Tibial nerve (tissue), 4 donors: ENCODE measurements around the gene RPL26. TPM values are rescaled to one million over a fixed set of nuclear protein-coding genes. Genes with fewer than 3 reads are reported as not detected.

Experiments used
- DNase-seq, 2 donors: peaks; one replicate each; pipeline ENCODE4 v3.0.0-alpha.2; 2019; ENCODE audit warnings: low spot score in 2 of 2
- H3K27ac ChIP-seq, 4 donors: fragments of 200-600 bp; sonication (generic) in 3 of 4; one replicate each; pipeline ENCODE4 v1.5.1; 2017 to 2019; ENCODE audit warnings: mild to moderate bottlenecking in 1 of 4
- H3K27me3 ChIP-seq, 2 donors: fragments of 200-600 bp; sonication (generic) in 1 of 2; one replicate each; pipeline versions ENCODE4 v1.5.1 to v1.6.0; 2017 to 2019
- H3K36me3 ChIP-seq, 3 donors: fragments of 200-600 bp; sonication (generic); one replicate each; pipeline ENCODE4 v1.5.1; 2018 to 2019
- H3K4me1 ChIP-seq, 4 donors: fragments of 200-600 bp; sonication (generic) in 3 of 4; one replicate each; pipeline ENCODE4 v1.5.1; 2017 to 2019
- H3K4me3 ChIP-seq, 4 donors: fragments of 200-600 bp; sonication (generic) in 3 of 4; one replicate each; pipeline ENCODE4 v1.5.1; 2017 to 2019; ENCODE audit warnings: mild to moderate bottlenecking in 1 of 4, moderate library complexity in 1 of 4
- H3K9me3 ChIP-seq, 4 donors: fragments of 200-600 bp; sonication (generic) in 3 of 4; one replicate each; pipeline ENCODE4 v1.5.1; 2017 to 2019
- EP300 ChIP-seq, 2 donors: sonication (generic); formaldehyde crosslinking; IDR thresholded peaks; one replicate each; pipeline ENCODE4 v1.6.1; 2017; ENCODE audit warnings: antibody characterized with exemption in 2 of 2, mild to moderate bottlenecking in 1 of 2
- POLR2A ChIP-seq, 2 donors: fragments of 450-650 bp; IDR thresholded peaks; one replicate each; pipeline ENCODE4 v1.6.1; 2017; ENCODE audit warnings: antibody characterized with exemption in 2 of 2, mild to moderate bottlenecking in 2 of 2, moderate library complexity in 2 of 2
- WGBS, 2 donors: methylation state at CpG; one replicate each; pipeline ENCODE4 v1.1.5; 2018; 5-methylcytosine and 5-hydroxymethylcytosine counted together
- total RNA-seq, 4 donors: library from RNA; depleted of rRNA; stranded (reverse); fragments of >200 nt; gene quantifications; one replicate each; pipeline ENCODE4 v1.1.0, GENCODE V29; 2016
- TF ChIP-seq, protein P1 (sequence below), 5 experiments: fragments of 200-600 bp in 3 of 5; fragments of 450-650 bp in 2 of 5; sonication (generic) in 3 of 5; IDR thresholded peaks; one replicate each; pipeline ENCODE4 v1.5.1; 2016 to 2019; ENCODE audit warnings: antibody characterized with exemption in 5 of 5, mild to moderate bottlenecking in 3 of 5, moderate library complexity in 2 of 5

Gene RPL26
- total RNA-seq, 4 donors from 2014 or later, result 2,635 to 3,277 (median 2,694) TPM

- H3K36me3 ChIP-seq, result no peaks in the 10 kb centered on the region
- peaks cover 0 to 10% (median 0%) of the 10 kb centered on the region in 4 donors for H3K4me1 ChIP-seq
- no peak for DNase-seq
- H3K9me3 ChIP-seq, result no peaks in the 10 kb centered on the region
- 52 to 59% methylated on average over 14 of the region's 14 CpGs for WGBS, 2 donors
- no peak overlapping the region for H3K4me3 ChIP-seq
- H3K27ac ChIP-seq, result no peak overlapping the region
- H3K27me3 ChIP-seq, result no peaks in the 10 kb centered on the region
- TF ChIP-seq POLR2A (IDR thresholded peaks at IDR 0.05) (no peak), EP300 (IDR thresholded peaks at IDR 0.05) (no peak)
- TF ChIP-seq, protein P1, sequence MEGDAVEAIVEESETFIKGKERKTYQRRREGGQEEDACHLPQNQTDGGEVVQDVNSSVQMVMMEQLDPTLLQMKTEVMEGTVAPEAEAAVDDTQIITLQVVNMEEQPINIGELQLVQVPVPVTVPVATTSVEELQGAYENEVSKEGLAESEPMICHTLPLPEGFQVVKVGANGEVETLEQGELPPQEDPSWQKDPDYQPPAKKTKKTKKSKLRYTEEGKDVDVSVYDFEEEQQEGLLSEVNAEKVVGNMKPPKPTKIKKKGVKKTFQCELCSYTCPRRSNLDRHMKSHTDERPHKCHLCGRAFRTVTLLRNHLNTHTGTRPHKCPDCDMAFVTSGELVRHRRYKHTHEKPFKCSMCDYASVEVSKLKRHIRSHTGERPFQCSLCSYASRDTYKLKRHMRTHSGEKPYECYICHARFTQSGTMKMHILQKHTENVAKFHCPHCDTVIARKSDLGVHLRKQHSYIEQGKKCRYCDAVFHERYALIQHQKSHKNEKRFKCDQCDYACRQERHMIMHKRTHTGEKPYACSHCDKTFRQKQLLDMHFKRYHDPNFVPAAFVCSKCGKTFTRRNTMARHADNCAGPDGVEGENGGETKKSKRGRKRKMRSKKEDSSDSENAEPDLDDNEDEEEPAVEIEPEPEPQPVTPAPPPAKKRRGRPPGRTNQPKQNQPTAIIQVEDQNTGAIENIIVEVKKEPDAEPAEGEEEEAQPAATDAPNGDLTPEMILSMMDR (IDR thresholded peaks at IDR 0.05), result no peak
Measured at GRCh38 chr17:8408371-8408770, 25.4 kb upstream of the RPL26 start.

DNA sequence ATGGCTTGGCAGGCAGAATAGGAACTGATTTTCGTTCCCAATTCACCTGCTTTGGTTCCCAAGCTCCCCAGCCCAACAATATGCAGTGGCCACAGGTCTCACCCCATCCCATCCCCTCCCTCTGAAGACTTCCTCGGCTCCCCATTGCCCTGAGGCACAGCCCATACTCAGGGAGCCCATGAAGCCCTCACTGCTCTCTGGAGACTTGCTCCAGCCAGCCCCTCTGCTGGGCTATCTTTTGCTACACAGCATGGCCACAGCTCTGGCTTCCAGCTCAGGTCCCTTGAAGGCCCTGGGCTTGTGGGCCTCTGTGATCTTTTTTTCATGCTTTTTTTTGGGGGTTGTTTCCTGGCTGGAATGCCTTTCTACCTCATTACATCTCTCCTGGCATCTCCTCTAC is 23.2 kb upstream of the RPL26 start:
- DNase-seq, result no peak
- WGBS, 2 donors, result 81 to 83% methylated on average over 2 of the region's 2 CpGs
- Histone ChIP-seq H3K4me3 (no peak overlapping the region), H3K27ac (no peak overlapping the region), H3K9me3 (no peaks in the 10 kb centered on the region), H3K27me3 (peaks cover 0 to 5% of the 10 kb centered on the region in 2 donors), H3K36me3 (no peaks in the 10 kb centered on the region), H3K4me1 (peaks cover 0 to 10% (median 0%) of the 10 kb centered on the region in 4 donors)
- TF ChIP-seq EP300 (IDR thresholded peaks at IDR 0.05), result no peak
- TF ChIP-seq, protein P1 (IDR thresholded peaks at IDR 0.05), result no peak
- no peak for TF ChIP-seq POLR2A (IDR thresholded peaks at IDR 0.05)

DNA sequence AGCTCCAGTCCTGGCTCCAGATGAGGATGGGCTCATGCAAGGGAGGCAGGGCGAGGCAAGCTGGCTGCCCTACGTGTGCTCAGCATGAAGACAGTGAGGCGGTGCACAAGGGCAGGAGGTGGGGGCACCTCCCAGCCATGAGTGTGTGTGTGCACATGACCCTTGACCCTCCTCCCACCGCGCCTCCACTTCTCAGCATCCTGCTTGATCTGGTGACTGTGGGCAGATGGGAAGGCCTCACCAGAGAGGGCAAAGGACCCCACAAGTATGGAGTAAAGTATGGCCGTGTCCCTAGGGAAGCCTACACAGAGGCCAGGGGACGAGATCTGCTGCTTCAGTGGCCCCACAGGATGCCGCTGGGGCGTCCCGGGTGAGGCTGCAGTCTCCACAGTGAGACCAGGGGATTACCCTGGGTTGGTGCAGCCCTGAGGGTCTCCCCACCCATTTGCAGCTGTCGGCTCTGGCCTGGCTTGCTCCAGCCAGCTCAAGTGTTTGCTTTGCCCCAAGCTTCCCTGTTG is 22.6 kb upstream of the RPL26 start:
- Histone ChIP-seq H3K9me3 (no peaks in the 10 kb centered on the region), H3K27me3 (peaks cover 0 to 9% of the 10 kb centered on the region in 2 donors), H3K4me1 (peaks cover 0 to 8% (median 0%) of the 10 kb centered on the region in 4 donors), H3K4me3 (no peak overlapping the region), H3K36me3 (no peaks in the 10 kb centered on the region), H3K27ac (no peak overlapping the region)
- no peak for DNase-seq
- WGBS, 2 donors, result 85 to 92% methylated on average over 7 to 8 of the region's 11 CpGs
- TF ChIP-seq POLR2A (IDR thresholded peaks at IDR 0.05) (no peak), EP300 (IDR thresholded peaks at IDR 0.05) (no peak)
- TF ChIP-seq, protein P1 (IDR thresholded peaks at IDR 0.05), result no peak

DNA sequence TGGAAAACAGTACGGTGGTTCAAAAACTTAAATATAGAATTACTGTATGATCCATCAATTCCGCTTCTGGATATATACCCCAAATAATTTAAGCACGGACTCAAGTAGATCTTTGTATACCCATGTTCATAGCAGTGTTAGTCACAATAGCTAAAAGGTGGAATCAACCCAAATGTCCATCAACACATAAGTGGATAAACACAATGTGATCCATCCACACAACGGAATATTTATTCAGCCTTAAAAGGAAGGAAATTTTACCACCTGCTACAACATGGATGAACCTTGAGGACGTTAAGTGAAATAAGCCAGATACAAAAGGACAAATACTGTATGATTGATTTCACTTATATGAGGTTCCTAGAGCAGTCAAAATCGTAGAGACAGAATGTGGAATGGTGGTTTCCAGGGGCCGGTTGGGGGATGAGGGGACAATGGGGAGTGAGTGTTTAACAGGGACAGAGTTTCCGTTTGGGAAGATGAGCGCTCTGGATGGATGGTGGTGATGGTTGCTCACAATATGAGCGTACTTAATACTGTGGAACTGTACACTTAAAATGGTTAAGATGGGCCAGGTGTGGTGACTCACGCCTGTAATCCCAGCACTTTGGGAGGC is 20.0 kb upstream of the RPL26 start:
- TF ChIP-seq, protein P1 (IDR thresholded peaks at IDR 0.05), result no peak
- no peak for TF ChIP-seq EP300 (IDR thresholded peaks at IDR 0.05)
- TF ChIP-seq POLR2A (IDR thresholded peaks at IDR 0.05), result no peak
- peaks cover 0 to 30% of the 10 kb centered on the region in 2 donors for H3K27me3 ChIP-seq
- DNase-seq, result no peak
- H3K4me1 ChIP-seq, result no peaks in the 10 kb centered on the region
- H3K4me3 ChIP-seq, result no peak overlapping the region
- no peak overlapping the region for H3K27ac ChIP-seq
- no peaks in the 10 kb centered on the region for H3K36me3 ChIP-seq
- H3K9me3 ChIP-seq, result no peaks in the 10 kb centered on the region
- WGBS, 2 donors, result 75 to 80% methylated on average over 11 of the region's 11 CpGs

GRCh38 chr17:8401107-8401506 is 18.1 kb upstream of the RPL26 start:
- no peaks in the 10 kb centered on the region for H3K9me3 ChIP-seq
- H3K27ac ChIP-seq, result no peak overlapping the region
- TF ChIP-seq, protein P1 (IDR thresholded peaks at IDR 0.05), result no peak
- TF ChIP-seq EP300 (IDR thresholded peaks at IDR 0.05) (no peak), POLR2A (IDR thresholded peaks at IDR 0.05) (no peak)
- WGBS, 2 donors, result 85 to 89% methylated on average over 2 of the region's 2 CpGs
- no peaks in the 10 kb centered on the region for H3K4me1 ChIP-seq
- no peak for DNase-seq
- H3K4me3 ChIP-seq, result no peak overlapping the region
- no peaks in the 10 kb centered on the region for H3K36me3 ChIP-seq
- peaks cover 0 to 49% of the 10 kb centered on the region in 2 donors for H3K27me3 ChIP-seq
